Small intestine (tissue), 7 donors: ENCODE measurements around the gene SLC23A2. TPM values are rescaled to one million over a fixed set of nuclear protein-coding genes. Genes with fewer than 3 reads are reported as not detected.
"Not testable (repeated sequence)": the region's sequence is repeated elsewhere in the genome, so short reads cannot be mapped to it uniquely, and the experiment has no call there.

Source experiments
- DNase-seq, 2 donors: peaks; one replicate each; pipeline versions ENCODE4 v3.0.0 to v3.0.0-alpha.2; 2013
- FAIRE-seq: peaks from 2 replicates; lab custom pipeline; 2012; peaks lifted over from hg19 to GRCh38; lab: Jason Lieb, UNC
- H3K27ac ChIP-seq, 3 donors: one replicate each; pipeline ENCODE4 v1.5.1; 2013; ENCODE audit warnings: low read length in 2 of 3, mild to moderate bottlenecking in 2 of 3, control low read depth in 1 of 3, inconsistent platforms in 1 of 3, low read depth in 1 of 3, moderate library complexity in 1 of 3
- H3K27me3 ChIP-seq, 3 donors: one replicate each; pipeline ENCODE4 v1.6.1; 2013; ENCODE audit warnings: low read length in 3 of 3, inconsistent platforms in 1 of 3; ENCODE audit not compliant: control insufficient read depth in 3 of 3, insufficient read depth in 3 of 3
- H3K36me3 ChIP-seq, 3 donors: one replicate each; pipeline ENCODE4 v1.6.1; 2013; ENCODE audit warnings: low read length in 3 of 3, inconsistent platforms in 1 of 3, low read depth in 1 of 3, mild to moderate bottlenecking in 1 of 3, moderate library complexity in 1 of 3; ENCODE audit not compliant: control insufficient read depth in 3 of 3, insufficient read depth in 2 of 3
- H3K4me1 ChIP-seq, 3 donors: one replicate each; pipeline ENCODE4 v1.6.1; 2013; ENCODE audit warnings: low read length in 2 of 3, inconsistent platforms in 1 of 3, low read depth in 1 of 3, mild to moderate bottlenecking in 1 of 3, moderate library complexity in 1 of 3; ENCODE audit not compliant: control insufficient read depth in 3 of 3, insufficient read depth in 2 of 3
- H3K4me3 ChIP-seq, 3 donors: one replicate each; pipeline ENCODE4 v1.5.1; 2013; ENCODE audit warnings: low read length in 3 of 3, control low read depth in 1 of 3, inconsistent platforms in 1 of 3, low read depth in 1 of 3, mild to moderate bottlenecking in 1 of 3, moderate library complexity in 1 of 3
- H3K9me3 ChIP-seq, 2 donors: one replicate each; pipeline ENCODE4 v1.6.1; 2013; ENCODE audit warnings: low read depth in 1 of 2, low read length in 1 of 2; ENCODE audit not compliant: control insufficient read depth in 2 of 2, insufficient read depth in 1 of 2
- WGBS, 3 donors: extraction: QIAGEN DNeasy Blood & Tissue Kit; methylation state at CpG; one replicate each; pipeline ENCODE4 v1.1.7; 2013; 5-methylcytosine and 5-hydroxymethylcytosine counted together
- polyA plus RNA-seq, 4 donors: library from polyadenylated mRNA; stranded (reverse) in 3 of 4; unstranded in 1 of 4; fragments of 200-250 nt in 3 of 4; fragments of 120-200 nt in 1 of 4; gene quantifications; one replicate each; pipeline versions ENCODE4 v1.2.1 to v1.2.3, GENCODE V29; 2013
- donor health status: healthy with polysubstance abuse.
- donor health status: control.
- donor health status: control.
- donor health status: Bipolar disorder and iron deficiency.
- donor health status: healthy.

SLC23A2 gene
- polyA plus RNA-seq, 4 donors = 1.4 to 8.2 (median 4.3) TPM

GRCh38 chr20:4853757-4854560 lies 147.4 kb downstream of the SLC23A2 start:
- no peak for DNase-seq
- no peak overlapping the region for H3K4me3 ChIP-seq
- H3K27ac ChIP-seq = no peak overlapping the region
- peaks cover 0 to 38% (median 10%) of the 10 kb centered on the region in 3 donors for H3K36me3 ChIP-seq
- no peaks in the 10 kb centered on the region for H3K4me1 ChIP-seq
- H3K27me3 ChIP-seq = no peaks in the 10 kb centered on the region
- H3K9me3 ChIP-seq = no peaks in the 10 kb centered on the region
- 87 to 93% (median 92%) methylated on average over 9 of the region's 9 CpGs for WGBS, 3 donors
- no peak for FAIRE-seq

DNA sequence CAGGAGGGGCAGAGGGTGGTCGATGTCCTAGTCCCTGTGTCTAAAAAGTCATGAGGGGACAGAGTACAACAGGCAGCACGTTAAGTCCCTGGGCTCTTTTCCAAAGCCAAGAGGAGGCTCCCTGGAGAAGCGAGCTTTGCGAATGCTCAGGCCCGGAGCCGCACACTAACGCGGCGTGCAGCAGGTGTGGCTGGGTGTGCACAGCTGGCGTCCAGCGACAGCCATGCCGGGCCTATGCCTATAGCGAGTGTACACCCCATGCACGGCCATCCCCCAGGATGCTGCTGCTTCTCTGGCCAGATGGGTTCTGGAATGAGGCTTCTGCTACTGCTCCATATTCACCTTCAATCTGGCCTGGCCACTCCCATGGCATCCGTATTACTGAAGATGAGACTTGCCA lies 148.3 kb downstream of the SLC23A2 start:
- FAIRE-seq (no peak), DNase-seq (no peak)
- H3K4me3 ChIP-seq = no peak overlapping the region
- no peaks in the 10 kb centered on the region for H3K9me3 ChIP-seq
- H3K27ac ChIP-seq = no peak overlapping the region
- no peaks in the 10 kb centered on the region for H3K27me3 ChIP-seq
- H3K36me3 ChIP-seq = peaks cover 0 to 30% (median 10%) of the 10 kb centered on the region in 3 donors
- 90 to 93% (median 92%) methylated on average over 15 of the region's 15 CpGs for WGBS, 3 donors
- no peaks in the 10 kb centered on the region for H3K4me1 ChIP-seq

- no peaks in the 10 kb centered on the region for H3K27me3 ChIP-seq
- 90 to 98% (median 94%) methylated on average over 5 of the region's 5 CpGs for WGBS, 3 donors
- no peaks in the 10 kb centered on the region for H3K4me1 ChIP-seq
- no peak overlapping the region for H3K27ac ChIP-seq
- FAIRE-seq (no peak), DNase-seq (no peak)
- H3K36me3 ChIP-seq = peaks cover 0 to 21% (median 5%) of the 10 kb centered on the region in 3 donors
- H3K4me3 ChIP-seq = no peak overlapping the region
- no peaks in the 10 kb centered on the region for H3K9me3 ChIP-seq
Observed at GRCh38 chr20:4850960-4851359, 150.3 kb downstream of the SLC23A2 start.

DNA sequence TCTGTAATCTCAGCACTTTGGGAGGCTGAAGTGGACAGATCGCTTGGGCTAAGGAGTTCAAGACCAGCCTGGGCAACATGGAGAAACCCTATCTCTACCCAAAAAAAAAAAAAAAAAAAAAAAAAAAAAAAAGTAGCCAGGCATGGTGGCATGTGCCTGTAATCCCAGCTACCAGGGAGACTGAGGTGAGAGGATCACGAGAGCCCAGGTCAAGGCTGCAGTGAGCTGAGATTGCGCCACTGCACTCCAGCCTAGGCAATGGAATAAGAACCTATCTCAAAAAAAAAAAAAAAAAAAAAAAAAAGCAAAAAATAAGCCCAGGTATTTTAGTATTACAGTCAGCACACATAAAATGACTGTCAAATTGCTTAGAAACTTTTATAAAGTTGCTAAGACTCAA lies 152.5 kb downstream of the SLC23A2 start:
- H3K4me3 ChIP-seq, H3K4me1 ChIP-seq, DNase-seq, H3K9me3 ChIP-seq, H3K36me3 ChIP-seq, H3K27me3 ChIP-seq, H3K27ac ChIP-seq, FAIRE-seq: not testable (repeated sequence)
- 94 to 100% (median 97%) methylated on average over 3 of the region's 3 CpGs for WGBS, 3 donors

- 85 to 89% (median 88%) methylated on average over 7 of the region's 7 CpGs for WGBS, 3 donors
- no peak for DNase-seq
- no peak for FAIRE-seq
- H3K27me3 ChIP-seq = no peaks in the 10 kb centered on the region
- no peak overlapping the region for H3K4me3 ChIP-seq
- peaks cover 0 to 4% (median 0%) of the 10 kb centered on the region in 3 donors for H3K36me3 ChIP-seq
- no peaks in the 10 kb centered on the region for H3K4me1 ChIP-seq
- H3K27ac ChIP-seq = no peak overlapping the region
- no peaks in the 10 kb centered on the region for H3K9me3 ChIP-seq
Observed at GRCh38 chr20:4848041-4848440, 153.3 kb downstream of the SLC23A2 start.

GRCh38 chr20:4846821-4847220 lies 154.5 kb downstream of the SLC23A2 start:
- Histone ChIP-seq H3K36me3 (no peaks in the 10 kb centered on the region), H3K9me3 (no peaks in the 10 kb centered on the region), H3K4me3 (no peak overlapping the region), H3K4me1 (no peaks in the 10 kb centered on the region), H3K27me3 (no peaks in the 10 kb centered on the region), H3K27ac (no peak overlapping the region)
- 90 to 98% (median 95%) methylated on average over 2 of the region's 2 CpGs for WGBS, 3 donors
- DNase-seq (no peak), FAIRE-seq (no peak)

- no peak overlapping the region for H3K4me3 ChIP-seq
- WGBS, 3 donors = 84 to 90% (median 85%) methylated on average over 8 of the region's 9 CpGs
Observed at GRCh38 chr20:4844751-4845465, 156.4 kb downstream of the SLC23A2 start.

DNA sequence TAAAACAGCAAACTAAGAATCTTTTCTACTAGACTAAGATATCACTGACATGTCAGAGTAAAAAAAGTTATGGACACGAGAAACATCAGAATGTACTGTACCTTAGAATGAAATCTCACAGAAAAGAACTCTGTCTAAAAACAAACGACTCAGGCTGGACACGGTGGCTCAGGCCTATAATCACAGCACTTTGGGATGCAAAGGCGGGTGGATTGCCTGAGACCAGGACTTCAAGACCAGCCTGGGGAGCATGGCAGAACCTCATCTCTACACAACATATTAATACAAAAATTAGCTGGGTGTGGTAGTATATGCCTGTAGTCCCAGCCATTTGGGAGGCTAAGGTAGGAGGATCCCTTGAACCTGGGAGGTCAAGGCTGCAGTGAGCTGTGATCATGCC lies 157.0 kb downstream of the SLC23A2 start:
- Histone ChIP-seq H3K4me1 (no peaks in the 10 kb centered on the region), H3K36me3 (no peaks in the 10 kb centered on the region), H3K27ac (no peak overlapping the region), H3K9me3 (peaks cover 0 to 5% of the 10 kb centered on the region in 2 donors), H3K4me3 (no peak overlapping the region), H3K27me3 (no peaks in the 10 kb centered on the region)
- FAIRE-seq = no peak
- no peak for DNase-seq
- WGBS, 3 donors = 75 to 86% (median 80%) methylated on average over 4 of the region's 4 CpGs

More at GRCh38 chr20:4844751-4845465, 156.4 kb downstream of the SLC23A2 start:
- Histone ChIP-seq H3K4me1 (no peaks in the 10 kb centered on the region), H3K27me3 (no peaks in the 10 kb centered on the region), H3K36me3 (no peaks in the 10 kb centered on the region), H3K27ac (no peak overlapping the region), H3K9me3 (peaks cover 0 to 5% of the 10 kb centered on the region in 2 donors)
- DNase-seq (no peak), FAIRE-seq (no peak)
